ENCODE data around the gene LZTR1. TPM values are rescaled to one million over a fixed set of nuclear protein-coding genes. Genes with fewer than 3 reads are reported as not detected.

Gene LZTR1
- total and polyA plus RNA-seq, 4 donors: 11.3 to 83.9 (median 70.4) TPM

Small RNA genes within 50 kb of the gene (microRNA-seq; reads per million reads assigned to microRNA genes)
- gene MIR649: 0 reads per million in 2 donors

Other genes starting within 250 kb of the LZTR1 start
- gene SERPIND1, start 208.2 kb upstream of the LZTR1 start, total RNA-seq: under 1 TPM in 1 of 2 donors, not detected in 1; 0.15 TPM
- under 1 TPM; 0.23 to 0.38 TPM for gene SERPIND1, start 208.2 kb upstream of the LZTR1 start, polyA plus RNA-seq
- 100 to 1,000 TPM in 1 of 2 donors, 10 to 100 TPM in 1; 88.6 to 107 TPM for gene PI4KA, start 123.5 kb upstream of the LZTR1 start, total RNA-seq
- 10 to 100 TPM; 21.9 to 61.0 TPM for gene PI4KA, start 123.5 kb upstream of the LZTR1 start, polyA plus RNA-seq
- 10 to 100 TPM; 21.7 to 25.5 TPM for gene SNAP29, start 123.3 kb upstream of the LZTR1 start, total RNA-seq
- 10 to 100 TPM; 19.2 to 22.9 TPM for gene SNAP29, start 123.3 kb upstream of the LZTR1 start, polyA plus RNA-seq
- gene CRKL, start 64.9 kb upstream of the LZTR1 start, total RNA-seq: 10 to 100 TPM; 36.2 to 45.9 TPM
- 10 to 100 TPM in 1 of 2 donors, 1 to 10 TPM in 1; 9.5 to 14.4 TPM for gene CRKL, start 64.9 kb upstream of the LZTR1 start, polyA plus RNA-seq
- 1 to 10 TPM; 1.0 to 3.8 TPM for gene AIFM3, start 15.0 kb upstream of the LZTR1 start, total RNA-seq
- gene AIFM3, start 15.0 kb upstream of the LZTR1 start, polyA plus RNA-seq: 1 to 10 TPM; 1.4 to 2.3 TPM
- 10 to 100 TPM; 17.0 to 20.8 TPM for gene THAP7, start 19.8 kb downstream of the LZTR1 start, total RNA-seq
- 10 to 100 TPM; 16.4 to 69.0 TPM for gene THAP7, start 19.8 kb downstream of the LZTR1 start, polyA plus RNA-seq
- gene P2RX6, start 32.9 kb downstream of the LZTR1 start, total RNA-seq: under 1 TPM; 0.26 to 0.72 TPM
- 1 to 10 TPM in 1 of 2 donors, under 1 TPM in 1; 0.13 to 1.1 TPM for gene P2RX6, start 32.9 kb downstream of the LZTR1 start, polyA plus RNA-seq
- under 1 TPM in 1 of 2 donors, not detected in 1; 0.15 TPM for gene SLC7A4, start 50.3 kb downstream of the LZTR1 start, total RNA-seq
- gene SLC7A4, start 50.3 kb downstream of the LZTR1 start, polyA plus RNA-seq: not detected
- not detected for gene LRRC74B, start 63.6 kb downstream of the LZTR1 start, total RNA-seq
- gene LRRC74B, start 63.6 kb downstream of the LZTR1 start, polyA plus RNA-seq: under 1 TPM in 1 of 2 donors, not detected in 1; 0.05 TPM

Measured in aorta (tissue), 4 donors.